GM19099 (cell line): Measurements from ENCODE around the gene PNMA6E.

Experiments
- POLR2A ChIP-seq: IDR thresholded peaks from 3 replicates; pipeline ENCODE4 v1.6.1; 2011; ENCODE audit warnings: low read depth; ENCODE audit not compliant: insufficient read length; ENCODE audit errors: extremely low read depth

The PNMA6E gene

DNA sequence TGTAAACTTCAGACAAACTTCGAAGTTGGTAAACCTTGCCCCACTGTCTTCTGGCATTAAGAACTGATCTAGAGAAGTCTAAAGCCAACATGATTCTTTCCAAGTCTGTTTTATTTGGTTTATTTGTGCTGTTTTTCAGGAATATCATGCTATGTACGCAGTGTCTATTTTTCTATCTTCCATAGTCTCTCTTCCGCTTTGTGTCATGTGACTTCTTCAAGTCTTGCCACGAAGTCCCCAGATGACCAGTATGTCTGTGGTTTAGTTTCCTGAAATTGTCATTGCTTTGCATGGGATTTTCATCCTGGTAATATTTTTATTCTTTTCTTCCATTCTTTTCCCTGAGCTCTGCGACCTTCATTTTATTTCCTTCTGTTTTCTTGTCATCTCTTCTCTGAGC, 15.1 kb downstream of the PNMA6E start:
- TF ChIP-seq POLR2A = no peak

DNA sequence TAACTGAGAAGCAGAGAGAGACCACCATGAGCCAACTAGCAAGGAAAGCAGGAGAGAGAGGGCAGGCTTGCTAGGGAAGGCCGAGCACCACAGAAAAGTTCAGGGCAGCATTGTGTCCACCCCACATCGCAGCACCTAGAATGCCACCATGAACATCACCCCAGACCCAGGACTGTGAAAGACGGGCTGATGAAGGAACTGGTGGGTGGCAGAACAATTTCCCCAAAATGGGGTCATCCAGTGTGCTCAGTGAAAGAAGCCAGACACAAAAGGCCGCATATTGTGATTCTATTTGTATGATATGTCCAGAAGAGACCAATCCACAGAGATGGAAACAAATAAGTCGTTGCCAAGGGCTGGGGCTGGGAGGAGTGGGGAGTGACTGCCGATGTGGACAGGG, 16.8 kb downstream of the PNMA6E start:
- no peak for TF ChIP-seq POLR2A

DNA sequence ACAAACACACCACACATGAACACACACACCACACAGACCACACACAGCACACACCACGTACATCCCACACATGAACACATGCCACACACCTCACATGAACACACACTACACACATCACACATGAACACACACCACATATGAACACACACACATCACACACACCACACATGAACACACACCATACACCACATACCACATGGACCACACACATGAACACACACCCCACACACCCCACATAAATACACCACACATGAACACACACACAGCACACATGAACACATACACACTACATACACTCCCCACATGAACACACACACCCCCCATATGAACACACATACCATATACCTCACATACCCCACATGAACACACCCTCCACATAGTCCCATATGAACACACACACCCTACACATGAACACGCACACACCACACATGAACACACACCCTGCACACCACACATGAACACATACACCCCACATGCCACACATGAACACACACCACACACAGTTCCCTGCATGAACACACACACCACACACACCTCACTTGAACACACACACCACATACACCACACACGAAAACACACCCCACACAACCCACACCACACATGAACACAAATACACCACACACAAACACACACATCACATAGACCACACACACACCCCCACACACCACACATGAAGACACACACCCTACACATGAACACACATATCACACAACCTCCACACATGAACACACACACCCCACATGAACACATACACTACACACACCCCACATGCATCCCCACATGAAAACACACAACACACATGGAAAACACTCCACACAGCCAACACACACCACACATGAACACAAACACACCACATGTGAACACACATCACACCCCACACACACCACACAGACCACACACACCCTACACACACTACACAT, 18.3 kb downstream of the PNMA6E start:
- no peak for TF ChIP-seq POLR2A

DNA sequence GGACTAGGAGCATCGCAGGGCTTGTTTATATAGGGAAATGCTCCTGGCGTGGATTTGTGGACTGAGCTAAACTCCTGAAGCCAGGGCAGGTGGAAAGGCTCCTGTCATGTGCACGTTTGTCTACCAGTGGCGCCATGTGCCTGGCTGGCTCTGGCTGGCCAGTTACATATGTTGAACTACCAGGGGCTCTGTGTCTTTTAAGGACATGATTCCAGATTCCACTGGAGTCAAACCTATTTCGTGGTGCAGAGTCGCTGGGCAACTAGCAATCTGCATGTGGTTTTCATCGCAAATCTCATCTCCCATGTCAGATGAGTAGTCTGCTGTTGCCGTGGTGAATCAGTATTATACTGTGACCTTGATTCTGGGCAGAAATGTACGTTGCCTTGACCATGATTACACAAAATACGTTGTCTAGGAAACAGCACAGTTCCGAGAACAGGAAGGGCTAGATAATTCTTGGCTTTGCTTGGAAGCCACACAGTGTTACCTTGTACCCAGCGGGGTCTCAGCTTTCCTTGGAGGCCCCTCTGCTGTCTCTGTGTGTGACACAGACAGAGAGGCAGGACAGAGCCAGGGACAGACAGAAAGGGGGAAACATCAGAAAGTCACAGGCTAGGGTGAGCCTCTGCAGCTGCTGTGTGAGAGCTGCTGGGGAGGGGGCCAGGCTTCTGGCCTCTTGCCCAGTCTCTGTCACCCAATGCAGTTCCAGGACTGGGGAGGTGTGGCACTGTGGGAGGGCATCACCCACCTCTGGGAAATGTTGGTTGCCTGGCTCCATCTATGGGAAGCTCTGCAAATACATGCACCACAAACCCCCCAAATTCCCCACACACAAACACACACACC, 19.2 kb downstream of the PNMA6E start:
- TF ChIP-seq POLR2A = no peak

DNA sequence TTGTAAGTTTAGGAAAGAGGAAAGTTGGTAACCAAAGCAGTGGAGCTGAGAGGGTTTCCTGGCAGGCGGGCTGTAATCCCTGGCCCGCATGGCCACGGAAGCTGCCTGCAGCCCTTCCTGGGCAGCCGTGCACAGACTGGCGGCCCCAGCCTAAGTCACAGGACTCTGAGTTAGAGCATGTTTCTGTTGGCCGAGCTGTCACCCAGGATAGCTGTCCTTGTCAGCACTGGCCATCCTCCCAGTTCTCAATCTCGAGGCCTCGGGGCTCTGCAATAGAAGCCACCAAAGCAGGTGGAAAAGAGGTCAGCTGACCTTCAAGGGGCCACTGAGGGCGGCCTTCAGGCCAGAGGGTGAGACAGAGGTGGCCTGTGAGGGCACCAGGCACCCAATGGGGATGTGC, 20.5 kb downstream of the PNMA6E start:
- TF ChIP-seq POLR2A = no peak

DNA sequence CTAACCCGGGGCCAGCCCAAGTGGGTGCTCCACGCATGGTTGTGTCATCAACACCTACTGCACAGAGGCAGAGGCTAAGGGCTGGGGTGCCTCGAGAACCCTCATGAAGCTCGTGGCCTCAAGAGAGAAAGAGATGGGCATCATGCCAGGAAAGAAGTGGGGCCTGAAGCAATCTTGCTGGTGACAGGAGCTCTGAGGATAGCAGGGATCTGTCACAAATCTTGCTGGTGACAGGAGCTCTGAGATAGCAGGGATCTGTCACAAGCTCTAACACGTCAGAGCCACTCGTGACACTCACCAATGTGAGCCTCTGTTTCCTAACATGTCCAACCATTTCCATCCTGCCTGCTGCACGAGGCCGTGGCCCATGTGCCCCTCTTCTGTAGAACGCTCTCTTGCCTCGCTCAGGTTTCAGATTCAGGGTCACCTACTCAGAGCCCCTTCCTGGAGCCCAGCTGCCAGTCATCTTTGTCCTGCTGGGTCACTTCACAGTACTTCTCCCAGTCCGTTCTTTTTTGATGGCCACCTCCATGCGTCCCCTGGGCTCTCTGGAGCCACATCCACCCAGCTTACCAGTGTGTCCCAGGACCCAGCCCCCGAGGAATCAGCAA, 21.1 kb downstream of the PNMA6E start:
- no peak for TF ChIP-seq POLR2A

DNA sequence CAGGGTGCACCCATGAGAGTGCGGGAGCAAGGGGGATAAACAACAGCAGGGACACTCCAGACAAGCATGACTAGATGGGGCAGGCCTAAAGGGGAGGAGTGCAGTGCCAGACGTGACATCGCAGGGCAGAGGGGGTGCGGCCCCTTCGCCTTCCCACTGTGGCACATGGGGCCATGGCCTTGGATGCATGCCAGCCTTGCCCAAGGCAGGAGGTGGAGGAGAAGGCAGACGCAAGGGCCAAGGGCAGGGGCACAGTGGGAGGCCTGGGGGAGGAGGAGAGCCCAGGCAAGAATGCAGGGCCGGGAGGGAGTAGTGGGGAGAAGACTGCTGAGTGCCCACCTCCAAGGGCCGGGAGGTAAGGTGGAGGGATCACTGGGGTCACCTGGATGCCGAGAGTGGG, 21.6 kb downstream of the PNMA6E start:
- no peak for TF ChIP-seq POLR2A

DNA sequence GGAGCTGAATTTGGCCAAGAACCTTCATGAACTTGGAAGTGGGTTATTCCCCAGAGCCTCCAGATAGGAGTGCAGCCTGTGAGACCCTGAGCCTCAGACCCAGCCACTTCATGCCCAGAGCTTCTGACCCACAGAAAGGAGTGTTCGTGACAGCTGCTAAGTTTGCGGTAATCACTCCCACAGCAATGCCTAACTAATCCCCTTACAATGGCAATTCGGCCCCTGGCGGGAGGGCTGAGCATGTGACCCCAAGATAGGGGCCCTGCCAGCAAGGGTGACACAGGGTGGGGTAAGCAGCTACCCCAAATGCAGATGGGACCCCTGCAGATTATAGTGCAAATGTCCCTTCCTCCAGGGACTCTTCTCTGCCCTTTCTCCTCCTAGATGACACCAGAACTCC, 22.5 kb downstream of the PNMA6E start:
- TF ChIP-seq POLR2A = no peak

DNA sequence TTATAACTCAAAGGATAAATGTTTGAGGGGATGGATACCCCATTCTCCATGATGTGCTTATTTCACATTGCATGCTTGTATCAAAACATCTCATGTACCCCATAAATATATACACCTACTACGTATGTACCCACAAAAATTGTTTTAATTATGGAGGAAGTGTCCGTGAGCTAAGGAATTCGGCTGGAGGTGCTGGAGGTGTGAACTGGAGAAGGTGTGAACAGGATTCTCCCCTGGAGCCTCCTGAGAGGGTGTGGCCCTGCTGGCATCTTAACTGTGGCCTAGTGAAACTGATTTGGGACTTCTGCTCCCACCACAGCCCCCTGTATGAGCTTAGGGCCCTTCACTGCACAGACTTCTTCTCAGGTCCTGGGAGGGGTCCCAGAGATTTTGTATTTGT, 23.4 kb downstream of the PNMA6E start:
- TF ChIP-seq POLR2A = no peak

DNA sequence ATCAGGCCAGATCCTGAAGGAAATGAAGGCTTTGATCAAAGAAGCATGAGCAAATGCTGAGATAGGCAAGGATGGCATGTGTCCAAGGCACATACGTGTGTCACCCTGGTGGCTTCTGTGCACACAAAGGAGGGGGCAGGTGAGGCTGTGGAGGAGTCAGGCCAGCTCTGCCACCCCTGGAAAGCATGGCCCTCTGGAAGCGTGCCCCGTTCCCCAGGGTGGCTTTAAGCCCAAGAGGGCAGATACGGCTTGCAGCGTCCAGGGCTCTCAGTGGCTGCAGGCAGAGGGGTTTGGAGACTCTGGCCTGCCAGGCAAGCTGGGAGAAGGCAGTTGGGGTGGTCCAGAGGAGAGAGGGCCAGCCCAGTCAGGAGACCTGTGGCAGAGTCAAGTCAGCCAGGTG, 25.6 kb downstream of the PNMA6E start:
- no peak for TF ChIP-seq POLR2A

DNA sequence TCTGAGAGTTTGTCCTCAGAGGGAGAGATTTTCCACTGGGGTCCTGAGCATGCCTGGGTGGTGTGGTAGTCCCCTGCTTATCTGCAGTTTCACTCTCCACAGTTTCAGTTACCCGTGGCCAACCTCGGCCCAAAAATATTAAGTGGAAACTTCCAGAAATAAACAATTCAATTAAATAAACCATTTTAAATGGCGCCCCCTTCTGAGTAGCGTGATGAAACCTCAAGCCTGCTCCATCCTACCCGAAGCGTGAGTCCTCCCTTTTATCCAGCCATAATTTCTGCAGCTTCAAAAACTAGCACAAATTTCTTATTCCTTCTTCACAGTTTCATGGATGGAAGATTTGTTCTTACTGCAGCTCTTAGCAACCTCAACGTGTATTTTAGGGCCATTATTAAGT, 26.7 kb downstream of the PNMA6E start:
- TF ChIP-seq POLR2A = no peak

DNA sequence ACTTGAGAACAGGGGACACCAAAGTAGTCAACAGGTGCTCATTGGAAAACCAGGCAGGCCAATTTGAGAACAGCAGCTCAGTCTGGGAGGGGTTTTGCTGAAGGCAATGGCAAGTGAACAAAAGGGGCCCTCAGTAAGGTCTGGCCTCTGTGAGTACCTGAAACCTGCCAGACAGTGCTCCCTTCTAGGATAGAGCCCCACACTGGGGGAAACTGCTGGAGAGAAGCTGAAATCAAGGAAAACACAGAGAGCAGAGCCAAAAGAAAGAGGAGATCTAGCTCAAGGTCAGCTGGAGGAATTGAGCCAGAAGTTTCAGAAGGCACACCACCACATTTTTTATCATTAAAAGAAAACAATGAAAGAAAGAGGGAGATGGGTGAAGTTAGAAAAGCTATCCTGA, 28.2 kb downstream of the PNMA6E start:
- TF ChIP-seq POLR2A = no peak

DNA sequence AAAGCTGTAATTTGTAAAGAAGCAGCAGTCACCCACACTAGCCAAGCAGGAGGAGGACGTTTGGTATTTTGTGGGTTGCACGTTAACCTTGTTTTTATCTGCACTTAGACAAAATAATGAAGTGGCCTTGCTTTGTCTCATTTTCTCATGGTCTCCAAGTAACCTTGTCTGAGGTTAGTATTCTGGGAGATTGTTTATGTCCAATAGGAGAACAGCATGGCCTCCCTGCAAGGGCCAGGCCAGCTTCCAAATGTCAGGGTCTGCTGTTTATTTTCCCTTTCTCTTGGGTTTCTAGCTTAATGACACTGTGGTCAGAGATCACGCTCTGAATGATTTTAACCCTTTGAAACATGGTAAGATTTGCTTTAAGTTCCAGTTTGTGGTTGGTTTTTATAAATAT, 29.9 kb downstream of the PNMA6E start:
- TF ChIP-seq POLR2A = no peak

DNA sequence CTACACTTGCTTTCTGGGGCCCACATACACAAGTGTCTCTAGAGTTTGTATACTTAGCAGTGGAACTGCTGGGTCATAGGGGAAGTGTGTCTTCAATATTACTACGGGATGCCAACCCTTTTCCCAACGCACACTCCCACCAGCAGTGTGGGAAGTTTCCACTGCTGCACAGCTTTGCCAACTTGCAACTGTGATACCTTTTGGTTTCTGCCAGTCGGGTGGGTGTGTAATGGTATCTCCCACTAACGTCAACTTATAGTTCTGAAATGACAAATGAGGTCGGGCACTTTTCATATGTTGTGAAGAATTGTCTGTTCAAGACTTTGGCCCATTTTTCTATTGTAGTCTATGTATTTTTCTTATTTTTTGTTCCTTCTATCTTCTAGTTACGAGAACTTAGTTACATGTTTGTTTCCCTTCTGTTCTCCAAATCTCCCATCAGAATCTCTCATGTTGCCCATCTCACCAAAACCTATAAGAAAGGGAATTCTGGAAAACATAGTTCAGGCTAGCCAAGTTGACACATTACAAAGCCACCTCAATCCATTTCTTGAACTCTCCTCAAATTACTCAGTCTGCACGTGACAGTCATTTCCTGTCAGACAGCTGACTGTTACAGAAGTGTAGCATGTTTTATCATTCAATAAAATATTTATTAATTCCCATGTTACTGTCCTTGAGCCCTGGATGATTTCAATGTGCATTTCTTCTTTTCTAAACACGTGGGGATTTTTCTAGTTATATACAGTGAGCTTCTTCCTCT, 30.7 kb downstream of the PNMA6E start:
- TF ChIP-seq POLR2A = no peak

DNA sequence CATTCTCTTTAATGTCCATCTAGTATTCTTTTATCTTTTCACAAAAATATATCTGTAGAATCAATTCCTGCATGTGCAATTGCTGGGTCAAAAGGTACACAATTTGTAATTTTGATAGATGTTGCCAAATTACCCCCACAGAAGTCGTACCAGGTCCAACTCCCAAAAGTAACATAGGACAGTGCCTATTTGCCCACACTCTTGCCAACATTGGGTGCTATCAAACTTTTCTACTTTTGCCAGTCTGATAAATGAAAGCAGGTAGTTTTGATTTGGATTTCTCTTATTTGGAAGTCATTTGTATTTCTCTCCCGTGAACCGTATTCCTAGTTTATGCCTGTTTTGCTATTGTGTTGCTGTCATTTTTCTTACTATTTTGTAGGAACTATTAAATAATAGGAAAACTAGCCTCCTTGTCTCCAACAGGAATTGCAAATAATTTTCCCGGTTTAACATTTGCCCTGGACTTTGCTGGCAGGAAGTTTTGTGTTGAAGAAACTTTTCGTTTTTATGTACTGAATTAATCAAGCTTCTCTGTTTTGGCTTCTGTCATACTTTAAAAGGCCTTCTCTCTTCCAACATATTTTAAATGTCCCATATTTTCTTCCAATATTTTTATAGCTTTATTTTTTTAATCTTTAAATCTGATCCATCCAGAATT, 34.1 kb downstream of the PNMA6E start:
- TF ChIP-seq POLR2A = no peak

DNA sequence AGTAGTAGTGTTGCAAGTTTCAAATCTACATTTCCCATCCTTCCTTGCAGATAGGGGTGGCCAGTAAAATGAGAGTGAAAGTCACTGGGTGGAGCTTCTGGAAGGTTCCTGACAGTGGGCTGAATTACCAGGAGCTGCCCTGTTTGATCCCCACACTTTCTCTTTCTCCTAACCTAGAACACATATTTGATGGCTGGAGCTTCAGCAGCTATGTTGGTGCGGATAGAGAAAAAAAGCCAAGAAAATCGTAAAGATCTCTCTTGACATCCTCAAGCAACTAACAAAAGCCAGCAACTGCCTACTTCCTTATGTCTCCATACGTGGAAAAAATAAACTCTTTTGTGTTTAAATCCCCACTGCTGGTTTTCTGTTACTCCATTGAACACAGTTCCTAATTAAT, 35.0 kb downstream of the PNMA6E start:
- no peak for TF ChIP-seq POLR2A
